ENCODE data around the gene CGNL1.

GRCh38 chr15:57529748-57530147, 153.4 kb downstream of the CGNL1 start:
- TF ChIP-seq, protein P1, sequence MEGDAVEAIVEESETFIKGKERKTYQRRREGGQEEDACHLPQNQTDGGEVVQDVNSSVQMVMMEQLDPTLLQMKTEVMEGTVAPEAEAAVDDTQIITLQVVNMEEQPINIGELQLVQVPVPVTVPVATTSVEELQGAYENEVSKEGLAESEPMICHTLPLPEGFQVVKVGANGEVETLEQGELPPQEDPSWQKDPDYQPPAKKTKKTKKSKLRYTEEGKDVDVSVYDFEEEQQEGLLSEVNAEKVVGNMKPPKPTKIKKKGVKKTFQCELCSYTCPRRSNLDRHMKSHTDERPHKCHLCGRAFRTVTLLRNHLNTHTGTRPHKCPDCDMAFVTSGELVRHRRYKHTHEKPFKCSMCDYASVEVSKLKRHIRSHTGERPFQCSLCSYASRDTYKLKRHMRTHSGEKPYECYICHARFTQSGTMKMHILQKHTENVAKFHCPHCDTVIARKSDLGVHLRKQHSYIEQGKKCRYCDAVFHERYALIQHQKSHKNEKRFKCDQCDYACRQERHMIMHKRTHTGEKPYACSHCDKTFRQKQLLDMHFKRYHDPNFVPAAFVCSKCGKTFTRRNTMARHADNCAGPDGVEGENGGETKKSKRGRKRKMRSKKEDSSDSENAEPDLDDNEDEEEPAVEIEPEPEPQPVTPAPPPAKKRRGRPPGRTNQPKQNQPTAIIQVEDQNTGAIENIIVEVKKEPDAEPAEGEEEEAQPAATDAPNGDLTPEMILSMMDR (conservative IDR thresholded peaks at IDR 0.05; ENCODE audit: low read length): no peak
- TF ChIP-seq EZH2phosphoT487 (IDR thresholded peaks at IDR 0.05; ENCODE audit: borderline replicate concordance): no peak

Measured in Loucy (cell line).